IPS DF 4.7 (cell line): ENCODE results near the gene PVALEF.
"Not testable (repeated sequence)": the region's sequence is repeated elsewhere in the genome, so short reads cannot be mapped to it uniquely, and the experiment has no call there.

Source experiments
- DNase-seq: peaks from one replicate; pipeline ENCODE4 v3.0.0-alpha.2; 2013; ENCODE audit warnings: low spot score; ENCODE audit errors: extremely low read depth

Gene PVALEF

DNA sequence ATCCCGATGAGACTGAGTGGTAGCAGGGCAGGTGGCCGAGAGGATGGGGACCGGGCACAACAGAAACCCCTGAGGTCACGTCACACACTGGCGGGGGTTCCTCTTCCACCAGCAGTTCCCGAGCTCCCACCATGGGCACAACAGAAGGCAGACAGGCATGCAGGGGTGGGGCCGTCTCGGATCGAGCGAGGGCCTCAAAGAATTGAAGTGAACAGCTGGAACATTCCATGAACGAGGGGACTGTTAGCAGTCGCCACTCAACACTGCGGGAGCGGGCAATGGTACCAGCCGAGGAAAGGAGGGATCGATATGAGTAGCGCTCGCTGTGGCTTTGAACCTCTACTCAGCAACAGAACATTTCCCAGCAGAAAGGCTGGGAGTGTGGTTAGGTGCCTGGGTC lies 52.2 kb downstream of the PVALEF start:
- no peak for DNase-seq

DNA sequence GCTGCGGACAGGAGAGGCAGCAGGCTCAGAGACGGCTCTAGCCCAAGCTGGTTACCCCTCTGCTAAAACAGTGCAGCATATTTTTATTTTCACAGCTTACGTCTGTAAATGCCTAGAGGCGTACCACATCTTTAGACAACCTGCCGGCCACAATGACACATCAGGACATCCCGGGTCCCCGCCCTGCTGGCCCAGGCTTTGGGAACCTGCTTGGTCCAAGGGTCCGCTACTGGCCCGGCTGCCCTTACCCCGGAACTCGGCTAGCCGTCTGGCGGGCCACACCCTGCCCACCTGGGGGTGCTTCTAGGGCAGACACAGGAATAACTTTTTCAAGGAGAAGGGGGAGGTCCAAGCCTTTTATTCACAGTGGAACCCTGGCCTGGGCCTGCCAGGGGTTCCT lies 53.2 kb downstream of the PVALEF start:
- DNase-seq: no peak

DNA sequence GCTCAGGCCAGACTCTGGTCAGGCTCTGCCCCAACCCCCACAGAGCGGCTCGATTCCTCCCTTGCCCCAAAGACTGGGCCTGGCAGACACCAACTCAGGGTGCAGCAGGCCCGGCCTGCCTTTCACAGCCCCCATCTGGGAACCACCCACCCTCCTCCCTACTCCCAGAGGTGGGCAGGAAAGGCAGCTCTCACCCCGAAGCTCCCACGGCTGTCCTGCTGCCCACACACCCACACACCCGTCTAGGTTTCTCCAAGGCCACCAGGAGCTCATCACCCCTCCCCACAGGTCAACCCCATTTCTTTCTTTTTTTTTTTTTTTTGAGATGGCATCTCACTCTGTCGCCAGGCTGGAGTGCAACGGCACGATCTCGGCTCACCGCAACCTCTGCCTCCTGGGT lies 53.7 kb downstream of the PVALEF start:
- no peak for DNase-seq

DNA sequence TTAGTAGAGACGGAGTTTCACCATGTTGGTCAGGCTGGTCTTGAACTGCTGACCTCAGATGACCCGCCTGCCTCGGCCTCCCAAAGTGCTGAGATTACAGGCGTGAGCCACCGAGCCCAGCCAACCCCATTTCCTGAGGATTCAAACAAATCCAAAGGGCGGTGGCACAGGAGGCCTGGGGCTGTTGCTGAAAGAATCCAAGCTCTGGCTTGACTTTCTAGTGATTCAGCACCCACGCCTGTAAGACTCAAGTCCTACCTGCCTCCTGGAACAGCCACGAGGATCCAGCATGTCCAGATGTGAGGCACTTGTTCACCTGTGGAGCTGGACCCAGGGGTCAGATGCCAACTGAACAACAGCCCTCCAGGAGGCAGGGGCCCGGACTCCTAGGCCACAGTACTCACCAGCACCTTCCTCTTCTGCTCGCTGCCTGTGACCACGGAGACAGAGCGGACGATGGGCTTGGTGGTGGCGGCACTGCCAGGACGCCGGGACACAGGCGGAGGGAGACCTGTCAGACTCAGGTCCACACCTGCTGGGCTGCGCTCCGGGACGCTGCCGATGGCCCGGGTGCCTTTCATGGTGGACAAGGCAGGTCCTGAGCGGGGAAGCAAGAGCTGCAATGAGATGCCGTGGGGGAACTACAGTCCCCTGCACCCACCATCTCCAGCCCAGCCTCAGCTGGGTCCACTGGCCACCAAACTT lies 54.3 kb downstream of the PVALEF start:
- DNase-seq: no peak

DNA sequence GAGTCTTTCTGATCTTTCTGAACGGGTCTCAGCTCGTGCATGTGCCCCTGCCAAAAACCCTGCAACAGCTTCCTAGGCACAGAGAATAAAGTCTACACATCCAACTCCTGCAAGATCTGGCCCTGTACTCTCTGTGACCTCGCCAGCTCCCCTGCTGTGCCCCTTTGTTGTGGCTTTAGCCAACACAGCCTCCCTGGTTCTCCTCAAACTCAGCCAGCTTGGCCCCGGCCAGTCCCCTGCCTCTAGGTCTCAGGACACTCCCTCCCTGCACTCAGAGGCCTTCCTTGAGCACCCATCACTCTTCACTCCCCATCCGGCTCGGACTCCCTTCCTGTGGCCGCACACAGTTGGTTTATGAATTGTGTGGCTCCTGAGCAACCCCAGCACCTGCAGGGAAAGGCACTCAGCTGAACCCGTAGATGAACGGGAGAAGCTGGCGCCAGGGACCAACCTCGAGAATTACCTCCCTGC lies 56.1 kb downstream of the PVALEF start:
- no peak for DNase-seq

DNA sequence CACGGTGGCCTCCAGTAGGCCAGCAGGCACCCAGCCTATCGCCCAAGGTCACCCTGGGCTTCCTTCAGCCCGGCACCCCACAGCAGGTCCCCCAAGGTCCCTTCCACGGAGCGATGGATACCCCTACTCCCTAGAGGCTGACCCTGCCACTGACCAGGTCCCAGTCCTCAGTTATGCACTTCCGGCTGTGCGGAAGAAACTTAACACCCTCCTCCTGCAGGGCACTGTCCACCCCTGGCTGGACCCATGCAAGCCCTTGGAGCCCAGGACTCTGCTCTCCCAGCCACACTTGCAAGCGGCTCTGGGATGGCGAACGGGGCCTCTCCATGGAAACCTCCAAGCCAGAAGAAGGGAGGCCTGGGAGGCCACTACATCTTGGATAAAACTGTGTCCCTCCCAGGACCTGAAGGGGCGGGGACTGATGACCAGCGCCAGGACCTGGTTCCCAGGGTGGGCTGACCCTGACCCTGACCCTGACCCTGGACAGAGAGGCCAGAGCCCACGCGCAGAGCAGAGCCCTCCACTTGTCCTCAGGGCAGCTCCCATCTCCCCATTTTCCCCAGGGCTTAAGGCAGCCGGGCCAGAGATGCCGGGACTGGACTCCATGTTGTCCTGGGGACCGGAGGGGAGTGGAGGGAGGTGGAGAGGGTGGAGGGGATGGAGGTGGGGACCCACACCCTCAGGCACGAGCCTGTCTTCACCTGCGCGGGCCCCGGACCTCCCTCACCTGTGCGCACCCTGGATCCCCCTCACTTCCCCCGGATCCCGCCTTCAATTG lies 56.7 kb downstream of the PVALEF start:
- no peak for DNase-seq

DNA sequence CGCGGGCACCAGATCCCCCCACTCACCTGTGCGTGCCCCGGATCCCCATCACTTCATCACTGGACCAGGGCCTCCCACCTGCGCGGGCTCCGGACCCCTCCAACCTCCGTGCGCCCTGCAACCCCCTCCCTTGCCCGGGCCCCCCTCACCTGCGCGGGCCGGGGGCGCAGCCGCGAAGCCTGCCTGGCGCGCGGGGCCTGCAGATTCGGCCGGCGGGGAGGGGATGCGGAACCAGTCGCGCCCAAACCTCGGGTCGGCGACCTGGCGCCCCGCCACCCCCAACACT lies 57.3 kb downstream of the PVALEF start:
- no peak for DNase-seq

DNA sequence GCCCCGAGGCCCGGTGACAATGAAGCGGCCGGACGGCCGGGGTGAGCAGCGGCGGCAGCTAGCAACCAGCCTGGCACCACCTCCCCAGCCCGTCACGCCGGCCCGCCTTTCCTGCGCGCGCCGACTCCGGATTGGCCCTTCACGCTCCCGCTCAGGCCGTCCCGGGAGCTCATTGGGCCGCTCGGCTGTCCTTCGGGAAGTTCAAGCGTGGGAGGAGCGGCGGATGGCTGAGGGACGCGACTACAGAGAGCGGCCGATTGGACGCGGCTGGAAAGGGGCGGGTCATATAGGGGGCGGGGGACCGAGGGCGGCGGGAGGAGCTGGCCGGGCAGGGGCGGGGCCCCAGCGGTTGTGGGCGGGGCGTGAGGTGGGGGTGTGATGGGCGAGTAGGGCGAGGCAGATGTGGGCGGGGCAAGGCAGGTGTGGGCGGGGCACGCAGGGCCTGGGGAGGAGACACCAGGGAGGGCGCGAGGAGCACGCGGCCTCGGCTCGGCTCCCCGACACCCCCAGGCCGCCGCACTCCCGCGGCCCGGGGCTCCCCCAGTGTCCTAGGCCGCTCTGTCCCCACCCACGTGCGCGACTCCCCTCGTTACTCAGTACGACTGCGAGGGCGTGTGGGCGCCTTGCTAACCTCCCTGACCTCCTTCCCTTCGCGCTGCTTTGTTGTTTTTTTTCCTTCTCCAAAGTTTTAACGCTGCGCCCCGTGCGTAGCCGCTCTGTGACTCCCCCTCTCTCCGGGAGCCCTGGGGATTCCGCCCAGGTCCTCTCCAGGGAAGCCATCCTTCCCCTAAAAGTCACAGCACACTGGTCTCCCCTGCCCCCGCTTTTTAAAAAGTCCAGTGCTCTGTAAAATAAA lies 57.8 kb downstream of the PVALEF start, which contains the start of gene CEP131:
CEP131 (minus strand) TSS at position 60 of the 856 bp plus-strand sequence. CDS start 2,909 bp downstream, outside the sequence.
- DNase-seq: peak; percentile 56

DNA sequence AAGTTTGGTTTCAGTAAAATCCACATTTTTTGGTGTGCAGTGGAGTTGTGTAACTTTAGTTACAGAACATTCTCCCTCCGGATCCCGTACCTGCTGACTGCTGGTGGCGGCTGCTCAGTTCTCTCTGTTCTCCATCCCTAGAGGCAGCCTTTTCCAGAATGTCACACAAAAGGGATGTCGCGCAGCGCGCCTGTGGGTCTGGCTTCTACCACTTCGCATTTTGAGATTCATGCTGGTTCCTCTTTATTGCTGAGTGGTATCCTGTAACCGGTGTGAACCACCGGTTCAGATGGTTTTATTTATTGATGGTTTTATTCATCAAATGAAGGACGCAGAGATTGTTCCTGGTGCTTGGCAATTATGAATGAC lies 58.4 kb downstream of the PVALEF start:
- no peak for DNase-seq

DNA sequence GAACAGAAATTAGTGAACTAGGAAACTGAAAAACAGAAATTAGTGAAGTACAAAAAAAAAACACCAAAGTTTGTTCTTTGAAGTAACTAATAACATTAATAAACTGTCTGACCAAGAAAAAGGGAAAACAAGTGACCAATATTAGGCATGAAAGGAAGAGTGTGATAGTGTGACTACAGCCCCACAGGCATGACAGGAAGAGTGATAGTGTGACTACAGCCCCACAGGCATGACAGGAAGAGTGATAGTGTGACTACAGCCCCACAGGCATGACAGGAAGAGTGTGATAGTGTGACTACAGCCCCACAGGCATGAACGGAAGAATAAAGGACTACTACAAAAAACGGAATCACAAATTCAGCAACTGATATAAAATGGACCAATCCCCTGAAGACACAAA lies 62.3 kb downstream of the PVALEF start:
- DNase-seq: not testable (repeated sequence)

DNA sequence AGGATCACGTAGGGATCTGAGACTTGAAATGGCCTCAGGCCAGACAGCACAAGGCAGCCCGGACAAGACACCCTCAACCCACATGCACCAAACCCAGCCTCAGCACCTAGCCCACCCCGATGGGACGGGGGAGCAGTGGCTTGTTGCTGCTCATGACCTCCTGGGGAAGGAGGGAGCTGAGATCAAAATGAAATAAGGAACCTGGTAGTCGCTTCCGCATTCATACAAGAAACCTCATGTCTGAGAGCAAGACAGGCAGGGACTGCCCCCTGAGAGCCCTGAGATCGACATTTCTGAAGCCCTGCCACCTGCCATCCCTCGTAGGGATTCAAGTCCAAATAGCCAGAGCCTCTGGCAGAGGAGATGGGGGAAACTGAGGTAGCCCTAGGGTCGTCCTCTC lies 63.1 kb downstream of the PVALEF start:
- DNase-seq: no peak

DNA sequence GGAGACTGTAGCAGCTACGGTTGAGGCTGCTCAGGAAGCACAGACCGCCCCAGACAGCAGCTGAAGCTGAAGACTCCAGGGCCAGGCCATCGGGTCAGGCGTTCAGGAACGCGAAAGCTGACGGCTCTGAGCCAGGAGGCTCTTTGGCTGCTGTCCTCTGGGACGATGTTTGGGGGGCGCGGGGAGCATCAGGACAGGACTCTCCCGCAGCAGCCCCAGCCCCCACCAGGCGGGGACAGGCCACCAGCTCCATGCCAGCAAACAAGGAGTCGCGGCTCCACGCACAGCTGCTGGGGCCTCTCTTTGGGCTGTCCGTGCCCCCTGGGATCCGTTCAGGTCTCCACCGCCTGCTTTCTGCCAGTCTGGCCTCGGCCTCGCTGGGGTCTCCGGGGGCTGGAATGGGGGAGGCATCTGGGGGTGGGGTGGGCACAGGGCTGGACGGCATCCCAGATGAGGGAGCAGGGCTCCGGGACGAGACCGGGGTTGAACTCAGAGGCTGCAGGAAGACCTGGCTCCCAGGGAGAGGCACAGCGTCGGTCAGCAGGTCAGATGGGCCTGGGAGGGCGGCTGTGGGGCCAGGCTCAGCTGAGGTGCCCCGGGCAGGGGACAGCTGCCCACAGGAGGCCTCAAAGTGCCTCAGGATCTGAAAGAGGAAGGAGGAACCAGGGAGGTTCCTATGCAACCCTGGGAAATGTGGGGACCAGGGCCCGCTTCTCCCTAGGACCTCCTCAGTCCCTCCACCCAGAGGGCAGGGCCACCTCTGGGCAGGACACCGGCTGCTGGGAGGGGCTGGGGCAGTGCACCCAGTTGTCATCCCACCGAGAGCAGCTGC lies 63.7 kb downstream of the PVALEF start:
- DNase-seq: no peak

DNA sequence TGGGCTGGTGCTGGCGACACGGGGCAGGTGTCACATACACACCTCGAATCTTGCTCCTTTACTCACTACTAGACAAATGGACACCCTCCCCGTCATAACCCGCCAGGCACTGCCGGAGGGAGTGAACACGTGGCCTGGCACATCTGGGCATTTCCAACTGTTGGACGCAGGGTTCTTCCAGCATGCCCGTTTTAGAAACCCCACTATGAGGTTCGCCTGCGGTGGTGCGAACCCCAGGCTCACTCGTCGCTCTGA lies 64.3 kb downstream of the PVALEF start:
- DNase-seq: no peak

DNA sequence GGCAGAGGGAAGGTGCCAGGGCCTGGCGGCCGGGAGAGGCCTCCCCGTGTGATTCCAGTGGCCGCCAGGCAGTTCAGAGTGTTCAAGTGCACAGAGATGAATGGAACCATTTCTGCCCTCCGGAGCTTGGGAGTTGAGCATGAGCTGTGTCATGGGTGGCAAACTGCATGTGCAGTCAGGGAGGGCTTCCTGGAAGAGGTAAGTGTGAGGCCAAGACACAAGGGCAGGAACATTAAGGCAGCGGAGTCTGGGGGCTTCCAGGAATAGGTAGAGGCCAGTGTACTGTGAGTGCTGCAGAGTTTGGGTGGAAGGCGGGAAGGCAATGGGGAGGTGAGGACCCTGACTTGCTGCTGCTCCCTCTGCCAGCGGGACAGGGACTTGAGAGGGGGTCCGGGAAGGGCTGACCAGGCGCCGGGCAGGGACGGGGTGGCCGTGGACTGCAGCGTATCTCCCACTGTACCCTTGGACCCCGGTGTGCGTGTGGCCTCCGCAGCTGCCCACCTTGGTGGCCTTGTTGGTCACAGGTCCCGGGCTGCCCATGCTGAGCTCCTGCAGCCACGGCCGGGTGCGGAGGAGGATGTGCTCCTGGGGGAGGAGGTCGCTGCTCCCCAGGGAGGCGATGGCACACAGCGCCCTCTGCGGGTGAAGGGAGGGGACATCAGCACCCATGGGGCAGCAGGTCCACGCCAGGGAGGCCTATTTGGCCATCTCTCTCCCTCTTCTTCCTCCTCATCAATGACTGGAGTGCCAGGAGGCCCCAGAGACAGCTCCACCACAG lies 64.9 kb downstream of the PVALEF start:
- no peak for DNase-seq

DNA sequence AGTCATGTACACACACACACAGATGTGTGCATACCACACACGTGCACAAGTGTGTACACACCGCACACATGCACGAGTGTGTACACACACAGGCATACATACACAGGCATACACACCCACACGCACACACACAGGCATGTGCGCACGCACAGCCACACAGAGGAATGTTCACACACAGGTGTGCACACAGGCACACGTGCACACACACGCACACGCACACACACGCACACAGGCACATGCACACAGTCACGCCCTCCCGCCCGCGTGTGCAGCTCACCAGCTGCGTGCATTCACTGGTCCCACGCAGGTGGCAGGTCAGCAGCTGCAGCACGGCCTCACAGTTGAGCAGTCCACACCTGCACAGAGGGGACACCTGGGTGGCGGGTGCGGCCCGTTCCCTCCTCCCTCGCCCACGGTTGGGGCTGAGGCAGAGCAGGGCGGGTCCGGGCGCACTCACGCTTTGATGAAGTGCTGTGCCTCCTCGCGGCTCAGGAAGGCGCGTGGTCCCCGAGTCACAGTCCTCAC lies 65.9 kb downstream of the PVALEF start:
- no peak for DNase-seq

DNA sequence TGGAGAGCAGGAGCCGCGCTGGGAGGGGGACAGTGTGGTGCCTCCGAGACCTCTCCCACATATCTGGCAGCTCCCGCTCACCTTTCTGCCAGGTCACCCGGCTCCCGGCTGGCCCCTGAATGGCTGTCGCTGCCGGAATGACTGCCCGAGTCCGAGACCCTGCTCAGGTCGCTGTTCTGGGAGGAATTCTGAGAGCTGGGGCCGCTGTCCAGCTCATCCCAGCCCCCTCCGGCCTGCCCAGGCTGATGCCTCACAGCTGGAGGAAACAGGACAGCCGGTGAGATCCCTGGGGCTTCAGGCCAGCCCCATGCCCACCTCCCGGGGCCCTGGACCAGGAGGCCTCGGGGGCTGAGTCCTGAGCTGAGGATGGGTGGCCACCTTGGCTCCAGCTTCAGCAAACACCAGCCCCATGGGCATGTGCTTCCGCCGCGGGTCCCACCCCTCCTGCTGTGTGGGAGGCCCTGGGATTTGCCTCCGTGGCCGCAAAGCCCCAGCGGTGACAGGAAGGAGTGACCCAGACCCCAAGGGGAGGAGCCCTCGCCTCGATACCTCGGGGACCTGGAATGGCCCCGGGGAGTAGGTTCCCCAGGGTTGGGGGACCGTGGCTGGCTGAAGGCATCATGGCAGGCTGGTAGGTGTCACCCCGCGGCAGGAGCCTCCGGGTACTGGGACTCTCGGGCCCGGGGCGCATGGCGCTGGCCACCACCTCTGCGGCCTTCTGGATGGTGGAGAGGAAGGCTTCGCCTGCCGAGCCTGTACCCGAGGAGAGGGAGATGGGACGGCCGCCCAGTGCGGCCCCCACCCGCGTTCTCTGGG lies 66.7 kb downstream of the PVALEF start:
- DNase-seq: no peak
